Measurements from ENCODE around the gene MED13L. TPM values are rescaled to one million over a fixed set of nuclear protein-coding genes. Genes with fewer than 3 reads are reported as not detected.

MED13L gene
- total and polyA plus RNA-seq, 12 donors = 8.8 to 106 (median 73.8) TPM

DNA sequence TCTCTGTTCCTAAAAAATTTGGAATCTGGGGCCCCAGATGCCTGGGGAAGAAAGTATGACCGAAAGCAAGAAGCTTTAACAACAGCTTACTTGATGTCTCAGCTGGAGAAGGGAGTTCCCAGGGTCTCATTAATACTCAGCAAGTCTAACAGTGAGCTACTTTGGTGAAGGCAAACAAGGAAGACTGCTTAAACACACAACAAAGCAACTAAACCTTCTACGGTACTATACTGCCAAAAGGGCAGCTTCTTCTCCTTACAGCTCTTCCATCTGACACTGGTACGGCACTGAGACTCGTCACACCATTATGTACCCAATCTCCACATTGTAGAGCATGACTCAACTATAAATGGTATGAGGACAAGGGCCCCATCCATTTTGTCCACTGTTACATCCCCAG lies 213.0 kb downstream of the MED13L start:
- no peaks in the 10 kb centered on the region for H3K36me3 ChIP-seq (replicated peaks in 1 of 2)
- DNase-seq = no peak
- no peak overlapping the region for H3K27ac ChIP-seq
- TF ChIP-seq POLR2A (IDR thresholded peaks at IDR 0.05) = no peak
- WGBS, 4 donors = 91 to 98% (median 97%) methylated on average over 4 of the region's 4 CpGs
- H3K9me3 ChIP-seq (replicated peaks in 1 of 3) = no peaks in the 10 kb centered on the region
- intact Hi-C loops (cut with DNase I) = no loop called here
- H3K27me3 ChIP-seq = no peaks in the 10 kb centered on the region
- H3K4me3 ChIP-seq = no peak overlapping the region
- peaks cover 4 to 28% of the 10 kb centered on the region in 2 donors for H3K4me1 ChIP-seq (replicated peaks in 1 of 2)

DNA sequence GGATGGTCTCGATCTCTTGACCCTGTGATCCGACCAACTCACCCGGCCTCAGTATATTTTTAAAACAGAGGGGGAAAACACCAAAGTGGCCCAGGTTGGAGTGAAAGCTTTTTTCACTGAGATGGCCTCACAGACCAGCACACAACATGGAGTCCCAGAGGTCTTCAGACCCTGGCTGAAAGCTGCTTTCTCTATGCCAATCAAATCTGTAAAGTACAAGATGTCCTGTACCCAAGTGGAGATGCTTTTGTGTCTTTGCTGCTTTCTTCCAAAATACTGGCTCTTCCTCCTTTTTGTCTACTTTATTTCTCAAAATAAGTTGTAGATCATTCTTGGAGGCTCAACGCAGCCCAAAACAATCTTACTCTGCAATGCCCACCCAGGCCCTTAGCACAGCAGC lies 214.8 kb downstream of the MED13L start:
- TF ChIP-seq POLR2A (IDR thresholded peaks at IDR 0.05) = no peak
- Histone ChIP-seq H3K4me3 (no peak overlapping the region), H3K36me3 (replicated peaks in 1 of 2) (no peaks in the 10 kb centered on the region), H3K27ac (no peak overlapping the region), H3K4me1 (replicated peaks in 1 of 2) (peaks cover 0 to 32% of the 10 kb centered on the region in 2 donors), H3K9me3 (replicated peaks in 1 of 3) (no peaks in the 10 kb centered on the region), H3K27me3 (no peaks in the 10 kb centered on the region)
- DNase-seq = no peak
- WGBS, 4 donors = 93 to 97% (median 95%) methylated on average over 4 of the region's 4 CpGs
- intact Hi-C loops (cut with DNase I) = no loop called here

DNA sequence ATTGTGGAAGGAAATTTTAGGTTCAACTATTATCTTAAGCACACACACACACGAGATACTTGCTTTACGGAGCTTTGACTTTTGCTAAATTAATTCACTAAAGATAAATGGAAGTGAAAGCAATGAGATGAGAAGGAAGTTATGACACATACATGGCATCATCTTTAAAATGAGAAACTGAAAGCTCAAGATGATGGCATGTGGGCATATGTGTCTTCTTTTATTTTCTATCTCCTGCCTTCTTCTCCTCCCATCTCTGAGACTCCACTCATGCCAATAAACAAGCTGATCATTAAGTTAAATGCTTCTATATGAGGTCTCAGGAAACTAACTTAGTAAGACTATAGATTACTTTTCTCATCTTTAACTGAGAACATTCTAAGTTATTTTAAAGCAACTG lies 216.7 kb downstream of the MED13L start:
- Histone ChIP-seq H3K9me3 (replicated peaks in 1 of 3) (no peaks in the 10 kb centered on the region), H3K4me3 (no peak overlapping the region), H3K4me1 (replicated peaks in 1 of 2) (peaks cover 0 to 23% of the 10 kb centered on the region in 2 donors), H3K27ac (no peak overlapping the region), H3K27me3 (no peaks in the 10 kb centered on the region), H3K36me3 (replicated peaks in 1 of 2) (no peaks in the 10 kb centered on the region)
- TF ChIP-seq, protein P1, sequence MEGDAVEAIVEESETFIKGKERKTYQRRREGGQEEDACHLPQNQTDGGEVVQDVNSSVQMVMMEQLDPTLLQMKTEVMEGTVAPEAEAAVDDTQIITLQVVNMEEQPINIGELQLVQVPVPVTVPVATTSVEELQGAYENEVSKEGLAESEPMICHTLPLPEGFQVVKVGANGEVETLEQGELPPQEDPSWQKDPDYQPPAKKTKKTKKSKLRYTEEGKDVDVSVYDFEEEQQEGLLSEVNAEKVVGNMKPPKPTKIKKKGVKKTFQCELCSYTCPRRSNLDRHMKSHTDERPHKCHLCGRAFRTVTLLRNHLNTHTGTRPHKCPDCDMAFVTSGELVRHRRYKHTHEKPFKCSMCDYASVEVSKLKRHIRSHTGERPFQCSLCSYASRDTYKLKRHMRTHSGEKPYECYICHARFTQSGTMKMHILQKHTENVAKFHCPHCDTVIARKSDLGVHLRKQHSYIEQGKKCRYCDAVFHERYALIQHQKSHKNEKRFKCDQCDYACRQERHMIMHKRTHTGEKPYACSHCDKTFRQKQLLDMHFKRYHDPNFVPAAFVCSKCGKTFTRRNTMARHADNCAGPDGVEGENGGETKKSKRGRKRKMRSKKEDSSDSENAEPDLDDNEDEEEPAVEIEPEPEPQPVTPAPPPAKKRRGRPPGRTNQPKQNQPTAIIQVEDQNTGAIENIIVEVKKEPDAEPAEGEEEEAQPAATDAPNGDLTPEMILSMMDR (IDR thresholded peaks at IDR 0.05) = no peak
- WGBS, 4 donors = 36 to 67% (median 48%) methylated on average over 2 of the region's 2 CpGs
- no peak for DNase-seq
- intact Hi-C loops (cut with DNase I) = no loop called here

DNA sequence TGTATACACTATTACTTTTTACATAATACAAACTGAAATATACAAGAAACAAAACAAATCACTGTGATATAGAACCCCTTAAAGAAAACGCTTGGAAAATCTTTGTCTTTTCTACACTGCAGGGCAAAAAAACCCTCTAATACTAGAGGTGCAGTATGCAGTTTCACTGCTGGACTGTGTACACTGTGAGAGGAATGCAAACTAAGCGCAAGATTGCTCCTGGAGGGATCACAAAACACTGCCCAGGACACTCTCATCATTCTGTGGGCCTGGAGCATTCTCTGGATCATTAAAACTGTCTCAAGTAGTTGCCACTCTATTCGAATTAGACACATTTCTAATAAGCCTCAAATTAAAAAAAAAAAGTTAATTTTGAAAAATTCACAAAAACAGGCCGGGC lies 217.6 kb downstream of the MED13L start:
- TF ChIP-seq, protein P1 (IDR thresholded peaks at IDR 0.05) = no peak
- no peak for TF ChIP-seq POLR2A (IDR thresholded peaks at IDR 0.05)
- H3K4me3 ChIP-seq = no peak overlapping the region
- H3K36me3 ChIP-seq (replicated peaks in 1 of 2) = no peaks in the 10 kb centered on the region
- DNase-seq = no peak
- H3K4me1 ChIP-seq (replicated peaks in 1 of 2) = peaks cover 0 to 15% of the 10 kb centered on the region in 2 donors
- H3K9me3 ChIP-seq (replicated peaks in 1 of 3) = no peaks in the 10 kb centered on the region
- H3K27me3 ChIP-seq = no peaks in the 10 kb centered on the region
- WGBS, 4 donors = 86 to 95% (median 92%) methylated on average over 4 of the region's 4 CpGs
- intact Hi-C loops (cut with DNase I) = no loop called here
- no peak overlapping the region for H3K27ac ChIP-seq

DNA sequence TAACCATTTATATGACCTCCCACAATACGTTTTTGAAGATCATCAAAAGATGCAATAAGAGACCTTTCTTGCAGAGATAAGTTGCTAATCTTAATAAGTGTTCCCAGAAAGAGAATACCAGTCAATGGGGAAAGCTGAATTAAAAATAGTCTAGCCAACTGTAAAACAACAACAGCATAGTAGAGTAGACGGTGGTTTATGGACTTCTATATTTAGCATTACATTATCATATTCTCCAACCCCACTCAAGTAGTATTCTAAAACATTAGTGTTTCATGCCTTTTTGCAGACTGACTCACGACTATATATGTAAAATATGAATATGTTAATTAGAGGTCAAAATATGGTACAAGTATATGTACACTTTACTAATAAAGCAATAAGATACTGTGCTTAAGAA lies 218.9 kb downstream of the MED13L start:
- no peak overlapping the region for H3K4me3 ChIP-seq
- no peaks in the 10 kb centered on the region for H3K36me3 ChIP-seq (replicated peaks in 1 of 2)
- intact Hi-C loops (cut with DNase I) = no loop called here
- peaks cover 7 to 18% of the 10 kb centered on the region in 2 donors for H3K4me1 ChIP-seq (replicated peaks in 1 of 2)
- WGBS, 4 donors = 59 to 70% (median 66%) methylated on average over 3 of the region's 3 CpGs
- no peak for TF ChIP-seq POLR2A (IDR thresholded peaks at IDR 0.05)
- TF ChIP-seq, protein P1 (IDR thresholded peaks at IDR 0.05) = no peak
- no peak overlapping the region for H3K27ac ChIP-seq
- DNase-seq = no peak
- no peaks in the 10 kb centered on the region for H3K27me3 ChIP-seq
- H3K9me3 ChIP-seq (replicated peaks in 1 of 3) = no peaks in the 10 kb centered on the region
